HG03565 (cell line): ENCODE results near the gene IKZF2.

Experiments
- ATAC-seq: cut with Tn5 transposase; IDR thresholded peaks from one replicate; pipeline ENCODE4 v1.9.1; 2021; ENCODE audit warnings: mild to moderate bottlenecking, moderate library complexity; ENCODE audit not compliant: unreplicated experiment

The IKZF2 gene

GRCh38 chr2:213104092-213104902 lies 47.1 kb downstream of the IKZF2 start:
- no peak for ATAC-seq

DNA sequence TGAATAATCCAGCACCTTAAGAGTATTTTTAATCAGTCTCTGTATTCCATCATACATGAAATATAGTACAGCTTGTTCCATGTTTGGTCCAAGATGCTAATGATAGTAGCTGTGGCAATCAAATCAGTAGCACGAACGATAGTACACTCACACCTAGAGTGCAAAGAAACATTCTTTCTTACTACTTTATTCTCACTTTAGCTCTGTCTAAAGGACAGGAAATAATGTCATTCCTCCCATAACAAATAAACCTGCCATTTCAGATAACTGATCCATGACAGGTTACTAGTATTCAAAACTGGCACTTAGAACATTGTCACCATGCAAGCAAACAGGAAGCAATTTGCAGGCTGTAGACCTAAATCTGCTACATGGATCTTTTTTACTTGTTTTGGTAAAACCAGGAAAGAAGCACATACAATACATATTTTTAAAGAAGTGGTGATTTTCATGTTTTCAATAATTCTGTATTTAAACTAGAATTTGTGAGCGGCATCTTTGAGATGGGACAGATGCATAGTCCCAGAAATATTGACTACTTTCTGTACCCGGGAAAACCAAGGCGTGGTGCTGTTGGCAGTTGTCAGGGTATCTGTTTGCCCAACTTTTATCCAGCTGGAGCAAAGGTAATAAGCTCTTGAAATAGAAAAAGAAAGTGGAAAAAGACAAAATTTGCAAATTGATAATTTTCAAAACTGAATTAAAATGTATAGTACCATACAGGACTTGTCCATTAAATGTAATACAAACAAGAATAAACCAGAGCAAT lies 49.5 kb downstream of the IKZF2 start:
- ATAC-seq: no peak

GRCh38 chr2:213101109-213101508 lies 50.3 kb downstream of the IKZF2 start:
- no peak for ATAC-seq

DNA sequence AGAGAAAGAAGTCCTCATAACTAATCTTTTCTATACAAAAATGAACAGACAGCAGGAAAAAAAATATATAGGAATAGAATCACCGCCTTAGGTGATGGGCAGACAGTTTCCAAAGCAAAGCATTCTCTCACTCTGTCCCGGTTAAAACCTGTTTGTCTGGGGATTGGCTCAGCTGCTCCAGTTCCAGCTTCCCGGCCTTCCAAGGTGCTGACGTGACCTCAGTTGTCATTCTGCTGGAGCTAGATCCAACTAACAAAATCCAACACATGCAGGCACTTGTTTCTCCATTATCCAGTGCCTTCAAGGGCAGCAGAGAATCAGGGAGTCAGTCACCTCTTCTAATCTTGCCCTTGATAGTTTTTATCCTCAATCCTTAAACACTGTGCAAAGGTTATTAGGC lies 52.8 kb downstream of the IKZF2 start:
- no peak for ATAC-seq

- no peak for ATAC-seq
Observed at GRCh38 chr2:213091765-213092164, 59.6 kb downstream of the IKZF2 start.

- ATAC-seq: no peak
Observed at GRCh38 chr2:213090772-213091171, 60.6 kb downstream of the IKZF2 start.

GRCh38 chr2:213089438-213089837 lies 62.0 kb downstream of the IKZF2 start:
- no peak for ATAC-seq

GRCh38 chr2:213087040-213087439 lies 64.4 kb downstream of the IKZF2 start:
- no peak for ATAC-seq

DNA sequence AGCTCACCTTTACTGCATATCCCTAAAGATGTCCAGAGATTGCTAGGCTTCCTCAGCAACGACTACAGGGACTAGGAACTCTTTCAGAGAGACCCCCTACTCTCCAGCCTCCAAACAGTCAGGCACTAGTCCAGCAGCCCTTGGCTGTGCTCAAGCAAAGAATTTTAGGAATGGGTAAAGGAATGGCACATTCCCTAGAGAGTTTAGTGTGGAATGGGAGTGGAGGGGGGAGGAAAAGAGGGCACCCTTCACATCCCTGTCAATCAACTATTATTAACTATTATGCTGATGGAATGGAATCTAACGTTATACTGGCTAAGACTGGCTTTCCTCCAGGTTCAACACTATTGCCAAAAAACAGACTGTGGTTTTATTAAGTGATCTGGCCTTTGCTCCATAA lies 64.8 kb downstream of the IKZF2 start:
- no peak for ATAC-seq

GRCh38 chr2:213086050-213086449 lies 65.4 kb downstream of the IKZF2 start:
- no peak for ATAC-seq

DNA sequence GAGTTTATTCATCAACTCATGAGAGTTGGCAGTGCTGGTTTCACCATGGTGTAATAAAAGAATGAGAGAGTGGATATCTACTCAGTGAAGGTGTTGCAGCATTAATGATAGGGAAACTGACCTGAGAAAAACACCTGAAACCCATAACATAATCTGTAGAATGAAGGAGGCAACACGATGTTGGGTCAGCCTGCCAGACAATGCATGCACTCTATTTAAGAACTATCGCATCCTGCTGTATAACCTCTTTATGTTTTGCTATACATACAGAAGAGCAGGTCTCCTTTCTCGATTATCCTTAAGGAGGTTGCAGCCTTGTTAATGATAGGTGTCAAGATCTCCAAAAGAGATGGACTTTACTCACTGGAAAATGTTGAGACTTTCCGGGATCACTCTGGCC lies 65.9 kb downstream of the IKZF2 start:
- no peak for ATAC-seq

GRCh38 chr2:213084261-213084660 lies 67.2 kb downstream of the IKZF2 start:
- no peak for ATAC-seq

GRCh38 chr2:213080969-213081617 lies 70.3 kb downstream of the IKZF2 start:
- ATAC-seq: no peak

GRCh38 chr2:213079756-213080155 lies 71.7 kb downstream of the IKZF2 start:
- ATAC-seq: no peak

DNA sequence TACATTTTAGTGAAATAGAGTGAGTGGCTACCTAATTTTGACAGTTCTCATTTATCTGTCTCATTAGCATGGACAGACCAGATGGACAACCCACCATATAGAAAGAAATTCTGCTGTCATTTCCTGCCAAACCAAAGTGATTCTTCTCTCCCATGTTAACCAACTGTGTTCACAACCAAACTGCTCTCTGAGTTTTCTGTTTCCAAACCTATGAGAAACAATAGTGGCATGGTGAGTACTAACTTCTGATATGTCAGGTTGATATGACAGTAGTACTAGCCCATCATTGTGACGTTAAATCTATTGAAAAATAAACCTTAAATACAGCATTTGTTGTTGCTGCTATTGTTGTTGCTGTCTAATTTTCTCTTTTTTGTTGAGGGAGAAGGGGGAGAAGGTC lies 72.7 kb downstream of the IKZF2 start:
- no peak for ATAC-seq

GRCh38 chr2:213069531-213069930 lies 81.9 kb downstream of the IKZF2 start:
- no peak for ATAC-seq

DNA sequence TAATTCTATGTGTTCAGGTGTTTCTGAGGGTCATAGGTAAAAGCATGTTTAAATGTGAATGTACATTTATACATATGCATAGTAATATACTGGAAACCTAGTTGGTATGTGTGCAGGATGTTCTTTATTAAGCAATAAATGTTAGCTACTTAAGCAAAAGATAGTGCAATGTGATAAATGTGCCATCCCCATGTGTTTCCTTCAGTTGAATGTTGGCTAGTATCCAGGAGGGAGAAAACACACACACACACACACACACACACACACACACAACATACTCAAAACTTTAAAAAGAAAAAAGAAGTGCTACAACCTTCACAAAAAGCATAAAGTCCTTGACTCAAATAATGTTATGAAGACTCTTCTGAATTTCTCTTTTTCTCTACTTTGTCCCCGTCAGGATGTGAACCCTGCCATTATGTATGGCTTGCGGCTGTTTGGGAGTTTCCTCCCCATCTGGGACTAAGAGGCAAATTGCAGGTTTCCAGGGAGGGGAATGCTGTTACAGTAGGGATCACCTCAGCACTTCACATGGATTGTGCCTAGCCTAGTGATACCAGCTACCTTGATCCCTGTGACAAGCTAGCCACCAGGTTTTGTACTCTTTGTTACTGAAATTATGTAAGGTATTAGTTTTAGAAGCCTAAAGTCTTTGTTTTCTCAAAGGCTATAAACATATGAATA lies 82.6 kb downstream of the IKZF2 start:
- ATAC-seq: no peak

GRCh38 chr2:213067888-213068287 lies 83.5 kb downstream of the IKZF2 start:
- ATAC-seq: no peak

DNA sequence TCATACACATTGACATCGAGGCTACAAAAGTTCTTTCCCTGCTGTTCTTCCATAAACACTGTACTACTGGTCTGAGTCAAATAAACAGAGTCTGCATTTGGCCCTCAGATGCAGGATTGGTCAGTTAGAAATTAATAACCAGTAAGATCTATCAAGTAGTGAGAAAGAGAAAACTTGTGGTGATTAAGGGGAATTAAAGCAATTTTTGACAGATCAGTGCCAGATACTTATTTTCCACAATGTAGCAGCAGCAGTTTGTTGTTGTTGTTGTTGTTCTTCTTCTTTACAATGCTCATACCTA lies 85.0 kb downstream of the IKZF2 start:
- ATAC-seq: no peak

DNA sequence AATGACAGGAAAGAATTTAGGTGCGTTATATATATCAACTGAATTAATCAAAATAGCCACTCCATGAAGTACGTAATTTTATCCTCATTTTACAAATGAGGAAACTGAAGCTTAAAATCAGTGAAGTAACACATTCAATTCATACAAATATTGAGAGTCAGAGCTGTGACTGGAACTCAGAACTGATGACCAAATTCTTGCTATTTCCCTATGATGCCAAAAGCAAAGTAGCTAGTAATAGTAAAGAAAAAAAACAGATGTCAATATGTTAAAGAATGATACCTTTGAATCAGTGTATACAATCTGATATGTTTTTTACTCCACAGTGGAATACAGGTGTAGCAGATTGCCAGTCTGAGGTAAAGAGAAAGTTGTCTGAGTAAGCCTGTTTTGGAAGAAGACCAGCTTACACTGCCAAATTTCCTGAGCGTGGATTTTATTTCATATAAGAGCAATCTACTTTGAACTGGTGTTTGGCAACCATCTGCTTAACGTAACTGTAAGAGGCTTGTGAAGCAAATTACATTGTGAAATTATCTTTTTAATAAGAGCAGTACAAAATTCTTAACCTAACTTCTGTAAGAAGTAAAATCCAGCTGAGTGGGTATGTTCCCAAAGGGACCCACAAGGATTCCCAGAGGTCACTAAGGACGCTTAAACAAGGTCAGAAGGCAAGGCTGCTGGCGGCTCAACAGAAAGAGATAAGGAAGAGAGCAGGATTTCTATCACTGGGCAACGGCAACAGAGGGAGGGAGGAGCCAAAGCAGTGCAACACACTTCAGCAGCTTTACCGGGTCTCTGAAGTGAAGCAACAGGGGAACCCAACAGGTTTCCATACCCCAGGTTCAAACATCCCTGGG lies 85.6 kb downstream of the IKZF2 start:
- peak; percentile 35 for ATAC-seq
